ENCODE results near the gene PRKCI. TPM values are rescaled to one million over a fixed set of nuclear protein-coding genes. Genes with fewer than 3 reads are reported as not detected.

The PRKCI gene
- polyA plus RNA-seq, 3 donors = 5.1 to 15.4 (median 11.6) TPM

GRCh38 chr3:170180908-170181885, 41.0 kb upstream of the PRKCI start, which contains the start of gene PHC3:
TSS of gene PHC3 (minus strand) at chr3:170181733. CDS start at chr3:170181715, 18 bp downstream.
- Histone ChIP-seq H3K4me2 (replicated peaks; ENCODE audit: extremely low read depth, low read length, poor library complexity, severe bottlenecking) (peak within 1 kb of the TSS; percentile 77), H3K36me3 (replicated peaks in 1 of 2; ENCODE audit: control insufficient read depth in 1 of 2, insufficient read depth in 2 of 2, low read length in 2 of 2) (peaks cover 25 to 26% of the 10 kb centered on the region in 2 donors), H4K20me1 (ENCODE audit: insufficient read depth, low read length) (peaks cover 7% of the 10 kb centered on the region), H3K27me3 (ENCODE audit: control insufficient read depth in 2 of 2, insufficient read depth in 2 of 2, low read length in 2 of 2) (no peaks in the 10 kb centered on the region), H3K79me2 (ENCODE audit: insufficient read depth, low read length) (peaks cover 55% of the 10 kb centered on the region), H3K9ac (ENCODE audit: insufficient read depth, low read length, poor library complexity, severe bottlenecking) (peak within 1 kb of the TSS; percentile 98), H3K4me3 (replicated peaks in 1 of 3; ENCODE audit: low read depth in 2 of 3, low read length in 3 of 3) (peak within 1 kb of the TSS; percentile 60 to 84 (median 80)), H3K9me3 (replicated peaks in 1 of 2; ENCODE audit: control insufficient read depth in 1 of 2, insufficient read depth in 1 of 2, low read length in 2 of 2) (no peaks in the 10 kb centered on the region), H3K4me1 (ENCODE audit: control insufficient read depth in 1 of 2, insufficient read depth in 2 of 2, low read length in 2 of 2) (peaks cover 18 to 24% of the 10 kb centered on the region in 2 donors), H3K27ac (ENCODE audit: low read depth in 1 of 2, low read length in 2 of 2) (peak within 1 kb of the TSS; percentile 90 to 98), H2AFZ (ENCODE audit: insufficient read depth, low read depth, low read length, poor library complexity, severe bottlenecking) (peak within 1 kb of the TSS; percentile 91)
- peaks cover 0 to 2% (median 0%) of the 10 kb centered on the region in 3 donors for H3K27me3 Mint-ChIP-seq (ENCODE audit: low read depth in 3 of 3)
- peaks cover 21% of the 10 kb centered on the region in 2 donors for H3K36me3 Mint-ChIP-seq
- DNase-seq = peak; percentile 89 to 93 (median 89)
- peaks cover 23% of the 10 kb centered on the region for H3K4me1 Mint-ChIP-seq
- H3K4me3 Mint-ChIP-seq = peak within 1 kb of the TSS; percentile 93 to 97
- under 1% methylated on average over 58 of the region's 71 CpGs for WGBS (ENCODE audit: insufficient coverage)
- peak within 1 kb of the TSS; percentile 95 to 100 (median 99) for H3K27ac Mint-ChIP-seq
- intact Hi-C loops (cut with micrococcal nuclease) = loop anchor here in 1 of 2 donors (10.0 kb wide), 1 partner anchor 184 kb away; no protein-coding TSS in a partner anchor
- no peaks in the 10 kb centered on the region for H3K9me3 Mint-ChIP-seq
- TF ChIP-seq, protein P1, sequence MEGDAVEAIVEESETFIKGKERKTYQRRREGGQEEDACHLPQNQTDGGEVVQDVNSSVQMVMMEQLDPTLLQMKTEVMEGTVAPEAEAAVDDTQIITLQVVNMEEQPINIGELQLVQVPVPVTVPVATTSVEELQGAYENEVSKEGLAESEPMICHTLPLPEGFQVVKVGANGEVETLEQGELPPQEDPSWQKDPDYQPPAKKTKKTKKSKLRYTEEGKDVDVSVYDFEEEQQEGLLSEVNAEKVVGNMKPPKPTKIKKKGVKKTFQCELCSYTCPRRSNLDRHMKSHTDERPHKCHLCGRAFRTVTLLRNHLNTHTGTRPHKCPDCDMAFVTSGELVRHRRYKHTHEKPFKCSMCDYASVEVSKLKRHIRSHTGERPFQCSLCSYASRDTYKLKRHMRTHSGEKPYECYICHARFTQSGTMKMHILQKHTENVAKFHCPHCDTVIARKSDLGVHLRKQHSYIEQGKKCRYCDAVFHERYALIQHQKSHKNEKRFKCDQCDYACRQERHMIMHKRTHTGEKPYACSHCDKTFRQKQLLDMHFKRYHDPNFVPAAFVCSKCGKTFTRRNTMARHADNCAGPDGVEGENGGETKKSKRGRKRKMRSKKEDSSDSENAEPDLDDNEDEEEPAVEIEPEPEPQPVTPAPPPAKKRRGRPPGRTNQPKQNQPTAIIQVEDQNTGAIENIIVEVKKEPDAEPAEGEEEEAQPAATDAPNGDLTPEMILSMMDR (IDR thresholded peaks at IDR 0.05) = no peak
